Measurements from ENCODE around the gene TSTD1.
"Not testable (repeated sequence)": the region's sequence is repeated elsewhere in the genome, so short reads cannot be mapped to it uniquely, and the experiment has no call there.

Gene TSTD1

DNA sequence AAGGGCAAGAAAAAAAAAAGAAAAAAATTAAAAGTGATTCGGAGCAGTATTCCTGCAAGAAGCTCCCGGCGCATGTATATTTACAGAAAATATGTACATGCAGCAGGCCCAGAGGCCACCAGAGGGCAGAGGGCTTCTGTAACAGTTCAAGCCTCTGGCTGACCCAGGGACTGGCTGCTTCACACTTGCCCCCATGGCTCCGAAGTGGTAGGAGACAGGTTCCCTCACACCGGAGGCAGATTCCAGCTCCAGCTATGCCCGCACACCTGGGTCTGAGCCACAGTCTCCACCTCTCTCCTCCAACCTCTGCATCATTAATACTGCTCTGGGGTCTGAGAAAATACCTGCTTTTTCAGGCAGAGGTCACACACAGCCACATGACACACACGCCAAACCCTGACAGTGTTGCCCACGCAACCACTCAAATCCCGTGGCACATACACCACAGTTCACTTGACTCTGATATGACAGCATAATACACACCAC, 33.2 kb upstream of the TSTD1 start:
- no peak overlapping the region for H3K4me3 ChIP-seq
- no peak overlapping the region for H3K27ac ChIP-seq
- TF ChIP-seq POLR2AphosphoS5 (IDR thresholded peaks at IDR 0.05; ENCODE audit: borderline replicate concordance, low read depth, low read length) (no peak), FOXP2 (optimal IDR thresholded peaks at IDR 0.05; ENCODE audit: control extremely low read depth, extremely low read length, insufficient read depth) (no peak), EZH2 (IDR thresholded peaks at IDR 0.05) (no peak)
- no peaks in the 10 kb centered on the region for H3K36me3 ChIP-seq (ENCODE audit: insufficient read depth, low read length)
- DNase-seq (ENCODE audit: low read depth, low spot score), result no peak
- no peaks in the 10 kb centered on the region for H3K9me3 ChIP-seq (ENCODE audit: low read depth, low read length)
- no peak overlapping the region for H3K9ac ChIP-seq (ENCODE audit: insufficient read length)

DNA sequence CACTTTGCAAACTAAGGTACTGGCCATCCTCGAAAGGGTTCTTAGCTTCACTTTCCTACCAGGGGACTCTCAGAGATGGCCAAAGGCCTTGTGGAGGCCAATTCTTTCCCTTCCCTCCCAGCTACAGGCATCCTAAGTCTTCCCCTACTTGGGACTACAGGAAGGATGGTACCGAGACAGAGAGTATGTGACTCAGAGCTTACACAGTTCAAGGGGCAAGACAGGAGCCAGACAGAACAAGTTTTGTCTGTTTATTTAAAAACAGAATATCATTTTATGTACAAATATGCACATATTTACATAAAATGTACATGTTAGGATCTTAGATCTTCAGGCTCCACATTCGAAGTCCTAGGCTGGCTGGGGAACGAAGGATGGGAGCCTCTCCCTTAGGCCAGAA, 32.0 kb upstream of the TSTD1 start:
- no peaks in the 10 kb centered on the region for H3K9me3 ChIP-seq (ENCODE audit: low read depth, low read length)
- no peak overlapping the region for H3K4me3 ChIP-seq
- no peak overlapping the region for H3K27ac ChIP-seq
- no peak for DNase-seq (ENCODE audit: low read depth, low spot score)
- no peak for TF ChIP-seq FOXP2 (optimal IDR thresholded peaks at IDR 0.05; ENCODE audit: control extremely low read depth, extremely low read length, insufficient read depth)
- no peak for TF ChIP-seq EZH2 (IDR thresholded peaks at IDR 0.05)
- no peak for TF ChIP-seq POLR2AphosphoS5 (IDR thresholded peaks at IDR 0.05; ENCODE audit: borderline replicate concordance, low read depth, low read length)
- no peak overlapping the region for H3K9ac ChIP-seq (ENCODE audit: insufficient read length)
- H3K36me3 ChIP-seq (ENCODE audit: insufficient read depth, low read length), result no peaks in the 10 kb centered on the region

DNA sequence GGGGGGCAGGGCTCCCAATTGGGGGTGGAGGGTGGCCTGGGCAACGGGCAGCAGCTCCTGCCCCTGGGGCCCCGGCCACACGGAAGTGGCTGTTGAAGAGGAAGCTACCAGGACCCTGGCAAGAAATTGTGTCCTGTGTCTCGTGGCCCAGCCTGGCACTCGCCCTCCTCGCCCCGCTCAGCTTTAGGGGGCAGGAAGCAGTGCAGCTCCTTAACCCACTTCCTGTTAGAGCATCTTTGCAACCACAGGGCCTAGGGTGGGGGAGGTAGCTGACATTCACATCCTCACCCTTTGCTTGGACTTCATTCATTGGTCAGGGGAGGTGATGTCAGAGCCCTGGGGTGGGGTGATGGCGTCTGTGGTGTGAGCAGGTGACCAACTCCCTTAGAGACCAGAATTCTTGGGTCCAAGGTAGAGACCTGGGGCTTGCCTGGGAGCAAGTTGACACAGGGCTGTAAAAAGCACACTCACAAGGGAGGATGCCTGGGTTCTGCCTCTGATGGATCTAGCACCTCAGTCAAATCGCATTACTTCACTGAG, 31.0 kb upstream of the TSTD1 start, which contains the start of gene ARHGAP30:
Gene ARHGAP30 (minus strand): TSS at position 161 of the 540 bp plus-strand sequence. CDS start 267 bp downstream, outside the sequence.
- no peak for DNase-seq (ENCODE audit: low read depth, low spot score)
- H3K27ac ChIP-seq, result no peak within 1 kb of the TSS
- no peaks in the 10 kb centered on the region for H3K9me3 ChIP-seq (ENCODE audit: low read depth, low read length)
- TF ChIP-seq FOXP2 (optimal IDR thresholded peaks at IDR 0.05; ENCODE audit: control extremely low read depth, extremely low read length, insufficient read depth), result no peak
- no peak for TF ChIP-seq POLR2AphosphoS5 (IDR thresholded peaks at IDR 0.05; ENCODE audit: borderline replicate concordance, low read depth, low read length)
- no peak for TF ChIP-seq EZH2 (IDR thresholded peaks at IDR 0.05)
- H3K4me3 ChIP-seq, result no peak within 1 kb of the TSS
- no peak within 1 kb of the TSS for H3K9ac ChIP-seq (ENCODE audit: insufficient read length)
- no peaks in the 10 kb centered on the region for H3K36me3 ChIP-seq (ENCODE audit: insufficient read depth, low read length)

DNA sequence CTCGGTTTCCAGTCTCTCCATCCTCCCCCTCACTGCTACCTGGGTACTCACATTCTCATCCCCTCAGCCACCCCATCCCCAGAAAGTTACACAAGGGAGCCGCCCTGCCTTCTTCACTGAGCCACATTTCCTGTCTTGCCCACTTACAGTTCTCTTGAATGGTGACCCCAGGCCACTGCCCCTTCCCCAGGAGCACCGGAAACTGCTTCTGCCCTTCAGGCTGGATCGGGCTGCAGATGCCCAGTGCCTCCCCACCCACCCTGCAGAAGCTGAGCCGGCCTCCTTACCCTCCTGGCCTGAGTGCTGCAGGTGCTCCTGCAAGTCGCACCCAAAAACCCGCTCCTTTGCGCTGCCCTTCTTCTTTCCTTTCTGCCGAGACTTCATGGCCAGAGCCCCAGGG, 30.5 kb upstream of the TSTD1 start:
- no peak for DNase-seq (ENCODE audit: low read depth, low spot score)
- no peak for TF ChIP-seq EZH2 (IDR thresholded peaks at IDR 0.05)
- no peak for TF ChIP-seq FOXP2 (optimal IDR thresholded peaks at IDR 0.05; ENCODE audit: control extremely low read depth, extremely low read length, insufficient read depth)
- no peak for TF ChIP-seq POLR2AphosphoS5 (IDR thresholded peaks at IDR 0.05; ENCODE audit: borderline replicate concordance, low read depth, low read length)
- Histone ChIP-seq H3K36me3 (ENCODE audit: insufficient read depth, low read length) (no peaks in the 10 kb centered on the region), H3K4me3 (no peak overlapping the region), H3K9me3 (ENCODE audit: low read depth, low read length) (no peaks in the 10 kb centered on the region), H3K27ac (no peak overlapping the region), H3K9ac (ENCODE audit: insufficient read length) (no peak overlapping the region)

DNA sequence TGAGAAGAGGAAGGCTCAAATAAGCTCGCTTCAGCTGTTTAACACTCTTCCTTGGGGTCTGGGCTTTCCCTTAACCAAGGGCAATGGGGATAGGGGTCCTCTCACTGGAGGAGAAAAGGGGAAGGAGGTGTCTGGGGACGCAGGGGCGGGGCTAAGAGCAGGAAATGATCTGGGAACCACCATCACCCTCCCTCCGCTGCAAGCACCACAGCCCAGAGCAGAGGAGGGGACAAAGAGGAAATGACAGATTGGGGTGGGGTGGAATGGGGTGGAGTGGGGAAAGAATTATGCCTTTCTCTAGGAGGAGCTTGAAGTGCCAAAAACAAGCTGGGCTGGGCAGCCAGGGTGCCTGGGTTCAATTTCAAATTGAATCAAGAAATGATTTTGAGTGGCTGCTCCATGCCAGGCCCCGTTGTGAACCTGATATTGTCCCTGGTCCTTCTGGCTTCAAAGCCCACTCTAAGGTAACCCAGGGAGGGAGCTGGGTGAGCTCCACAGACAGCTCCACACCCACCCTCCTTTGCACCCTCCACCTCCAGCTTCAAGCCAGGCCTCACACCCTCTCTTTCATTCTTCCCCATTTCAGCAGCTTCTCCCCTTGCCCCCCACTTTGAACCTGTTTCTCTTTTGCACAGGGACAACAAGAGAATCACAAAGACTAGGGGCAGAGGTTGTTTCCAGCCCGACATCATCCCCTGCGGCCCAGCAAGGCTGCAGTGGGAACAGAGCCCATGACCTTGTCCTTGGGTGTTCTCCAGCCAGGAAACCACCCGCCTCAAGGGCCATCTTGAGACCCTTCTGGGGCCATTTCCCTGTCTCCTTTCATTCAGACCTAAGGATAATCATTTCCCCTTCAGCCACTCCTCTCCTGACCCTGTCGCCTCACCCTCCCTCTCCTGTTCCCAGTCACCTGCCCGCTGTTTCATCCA, 29.8 kb upstream of the TSTD1 start:
- Histone ChIP-seq H3K9me3 (ENCODE audit: low read depth, low read length) (no peaks in the 10 kb centered on the region), H3K27ac (no peak overlapping the region), H3K36me3 (ENCODE audit: insufficient read depth, low read length) (no peaks in the 10 kb centered on the region), H3K9ac (ENCODE audit: insufficient read length) (no peak overlapping the region), H3K4me3 (no peak overlapping the region)
- TF ChIP-seq POLR2AphosphoS5 (IDR thresholded peaks at IDR 0.05; ENCODE audit: borderline replicate concordance, low read depth, low read length) (no peak), FOXP2 (optimal IDR thresholded peaks at IDR 0.05; ENCODE audit: control extremely low read depth, extremely low read length, insufficient read depth) (no peak), EZH2 (IDR thresholded peaks at IDR 0.05) (no peak)
- no peak for DNase-seq (ENCODE audit: low read depth, low spot score)

DNA sequence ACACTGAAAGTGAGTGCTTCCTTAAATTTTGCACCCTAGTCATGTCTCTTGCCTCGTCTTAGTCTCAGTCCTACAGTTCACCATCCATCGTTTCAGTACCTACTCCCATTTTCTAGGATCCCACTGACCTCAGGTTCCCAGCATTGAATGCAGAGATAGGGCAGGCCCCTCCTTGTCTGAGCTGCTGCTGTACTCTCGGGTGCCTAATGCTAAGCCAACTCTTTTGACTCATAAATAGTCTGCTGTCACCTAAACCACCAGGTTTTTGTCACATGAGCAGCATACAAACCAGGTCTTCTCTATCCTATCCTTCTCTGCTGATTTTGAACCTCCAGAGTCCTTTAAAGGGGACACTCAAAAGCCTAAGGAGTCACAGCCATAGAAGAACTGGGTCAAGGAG, 27.9 kb upstream of the TSTD1 start:
- no peaks in the 10 kb centered on the region for H3K9me3 ChIP-seq (ENCODE audit: low read depth, low read length)
- no peaks in the 10 kb centered on the region for H3K36me3 ChIP-seq (ENCODE audit: insufficient read depth, low read length)
- no peak overlapping the region for H3K27ac ChIP-seq
- no peak overlapping the region for H3K4me3 ChIP-seq
- H3K9ac ChIP-seq (ENCODE audit: insufficient read length), result no peak overlapping the region
- TF ChIP-seq EZH2 (IDR thresholded peaks at IDR 0.05) (no peak), POLR2AphosphoS5 (IDR thresholded peaks at IDR 0.05; ENCODE audit: borderline replicate concordance, low read depth, low read length) (no peak), FOXP2 (optimal IDR thresholded peaks at IDR 0.05; ENCODE audit: control extremely low read depth, extremely low read length, insufficient read depth) (no peak)
- no peak for DNase-seq (ENCODE audit: low read depth, low spot score)

DNA sequence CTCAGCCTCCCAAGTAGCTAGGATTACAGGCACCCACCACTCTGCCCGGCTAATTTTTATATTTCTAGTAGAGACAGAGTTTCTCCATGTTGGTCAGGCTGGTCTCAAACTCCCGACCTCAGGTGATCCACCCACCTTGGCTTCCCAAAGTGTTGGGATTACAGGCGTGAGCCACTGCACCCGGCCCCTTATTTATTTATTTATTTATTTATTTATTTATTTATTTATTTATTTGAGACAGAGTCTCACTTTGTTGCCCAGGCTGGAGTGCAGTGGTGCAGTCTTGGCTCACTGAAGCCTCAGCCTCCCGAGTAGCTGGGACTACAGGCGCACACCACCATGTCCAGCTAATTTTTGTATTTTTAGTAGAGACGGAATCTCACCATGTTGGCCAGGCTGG, 26.9 kb upstream of the TSTD1 start:
- not testable (repeated sequence) for H3K36me3 ChIP-seq (ENCODE audit: insufficient read depth, low read length); H3K9me3 ChIP-seq (ENCODE audit: low read depth, low read length); DNase-seq (ENCODE audit: low read depth, low spot score); H3K9ac ChIP-seq (ENCODE audit: insufficient read length); H3K27ac ChIP-seq; H3K4me3 ChIP-seq

DNA sequence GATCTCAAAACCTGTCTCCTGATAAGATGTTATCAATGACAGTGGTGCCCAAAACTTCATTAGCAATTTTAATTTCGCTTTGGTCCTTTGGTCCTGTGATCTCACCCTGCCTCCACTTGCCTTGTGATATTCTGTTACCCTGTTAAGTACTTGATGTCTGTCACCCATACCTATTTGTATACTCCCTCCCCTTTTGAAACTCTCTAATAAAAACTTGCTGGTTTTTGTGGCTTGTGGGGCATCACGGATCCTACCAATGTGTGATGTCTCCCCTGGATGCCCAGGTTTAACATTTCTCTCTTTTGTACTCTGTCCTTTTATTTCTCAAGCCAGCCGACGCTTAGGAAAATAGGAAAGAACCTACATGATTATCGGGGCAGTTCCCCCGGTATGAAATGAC, 25.2 kb upstream of the TSTD1 start:
- H3K4me3 ChIP-seq, result not testable (repeated sequence)

DNA sequence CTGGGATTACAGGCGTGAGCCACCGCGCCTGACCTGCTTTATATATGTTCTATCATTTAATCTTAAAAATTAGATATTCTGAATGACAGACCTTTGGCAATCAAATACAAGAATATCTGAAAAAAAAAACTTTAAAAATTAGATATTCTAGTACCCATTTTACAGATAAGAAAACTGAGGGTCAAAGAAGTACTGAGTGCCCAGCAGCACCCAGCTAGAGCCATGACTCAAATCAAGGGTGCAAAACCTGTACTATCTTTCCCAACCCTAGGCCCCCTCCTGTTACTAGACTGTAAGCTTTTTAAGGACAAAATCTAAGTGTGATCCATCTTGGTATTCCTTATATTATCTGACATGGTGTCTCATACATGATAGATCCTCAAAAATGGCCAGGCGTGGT, 22.7 kb upstream of the TSTD1 start:
- no peak overlapping the region for H3K27ac ChIP-seq
- no peak for DNase-seq (ENCODE audit: low read depth, low spot score)
- no peaks in the 10 kb centered on the region for H3K36me3 ChIP-seq (ENCODE audit: insufficient read depth, low read length)
- no peak overlapping the region for H3K9ac ChIP-seq (ENCODE audit: insufficient read length)
- TF ChIP-seq POLR2AphosphoS5 (IDR thresholded peaks at IDR 0.05; ENCODE audit: borderline replicate concordance, low read depth, low read length) (no peak), EZH2 (IDR thresholded peaks at IDR 0.05) (no peak), FOXP2 (optimal IDR thresholded peaks at IDR 0.05; ENCODE audit: control extremely low read depth, extremely low read length, insufficient read depth) (no peak)
- no peaks in the 10 kb centered on the region for H3K9me3 ChIP-seq (ENCODE audit: low read depth, low read length)
- H3K4me3 ChIP-seq, result no peak overlapping the region

More for the DNA sequence above, 25.2 kb upstream of the TSTD1 start:
- not testable (repeated sequence) for H3K27ac ChIP-seq; H3K36me3 ChIP-seq (ENCODE audit: insufficient read depth, low read length); H3K9me3 ChIP-seq (ENCODE audit: low read depth, low read length); DNase-seq (ENCODE audit: low read depth, low spot score); H3K9ac ChIP-seq (ENCODE audit: insufficient read length)
